WTC11 (cell line): Measurements from ENCODE around the gene SELENOS. TPM values are rescaled to one million over a fixed set of nuclear protein-coding genes. Genes with fewer than 3 reads are reported as not detected.

ENCODE experiments used
- ATAC-seq: fragments of 200-7000 bp; cut with Tn5 transposase; 2 replicates; pipeline ENCODE4 v1.10.0; 2021; ENCODE audit warnings: mild to moderate bottlenecking, moderate library complexity
- CTCF ChIA-PET: fragments of 300-600 bp; sonication (Branson Sonifier 250); formaldehyde crosslinking; loops from one replicate; lab custom pipeline; 2021; ENCODE audit warnings: antibody characterized with exemption; lab: Charles Lee
- POLR2A ChIA-PET: fragments of 350-600 bp; sonication (Branson Sonifier 250); formaldehyde crosslinking; loops from one replicate; lab custom pipeline; 2021; ENCODE audit warnings: antibody characterized with exemption; lab: Charles Lee
- DNase-seq: peaks from one replicate; pipeline ENCODE4 v3.0.0; 2021; ENCODE audit warnings: low spot score
- H3K27ac Mint-ChIP-seq: 2 replicates; pipeline ENCODE4 v1.8.0; 2021; ENCODE audit warnings: mixed read lengths
- H3K27me3 Mint-ChIP-seq: 2 replicates; pipeline ENCODE4 v1.8.0; 2021; ENCODE audit warnings: low read depth, mild to moderate bottlenecking, moderate library complexity, mixed read lengths
- H3K36me3 Mint-ChIP-seq: 2 replicates; pipeline ENCODE4 v1.8.0; 2021; ENCODE audit warnings: mixed read lengths
- H3K4me1 Mint-ChIP-seq: 2 replicates; pipeline ENCODE4 v1.8.0; 2022; ENCODE audit warnings: mixed read lengths
- H3K4me3 Mint-ChIP-seq: 2 replicates; pipeline ENCODE4 v1.8.0; 2021; ENCODE audit warnings: mild to moderate bottlenecking, moderate library complexity, mixed read lengths
- H3K9me3 Mint-ChIP-seq: 2 replicates; pipeline ENCODE4 v1.8.0; 2021; ENCODE audit warnings: mixed read lengths
- AR ChIP-seq: fragments of 250-450 bp; sonication (Bioruptor Pico); IDR thresholded peaks from 2 replicates; pipeline ENCODE4 v1.9.0; 2021; ENCODE audit warnings: mild to moderate bottlenecking
- ARID4B ChIP-seq: sonication (generic); formaldehyde crosslinking; IDR thresholded peaks from 2 replicates; pipeline ENCODE4 v1.8.0; 2023; ENCODE audit warnings: missing genetic modification reagents, mild to moderate bottlenecking, borderline replicate concordance
- ATF1 ChIP-seq: sonication (generic); formaldehyde crosslinking; IDR thresholded peaks from 2 replicates; pipeline ENCODE4 v1.8.1; 2023; ENCODE audit warnings: mild to moderate bottlenecking, moderate library complexity, missing genetic modification reagents
- CDX4 ChIP-seq: fragments of 250-450 bp; sonication (Bioruptor Pico); IDR thresholded peaks from 2 replicates; pipeline ENCODE4 v1.9.0; 2021; ENCODE audit warnings: moderate library complexity, mild to moderate bottlenecking, inconsistent platforms, borderline replicate concordance
- ELF4 ChIP-seq: sonication (generic); formaldehyde crosslinking; IDR thresholded peaks from 2 replicates; pipeline ENCODE4 v1.8.1; 2022; ENCODE audit warnings: low read depth, mild to moderate bottlenecking, moderate library complexity, missing genetic modification reagents
- ESRRA ChIP-seq: sonication (generic); formaldehyde crosslinking; IDR thresholded peaks from 2 replicates; pipeline ENCODE4 v1.8.1; 2022; ENCODE audit warnings: mild to moderate bottlenecking, missing genetic modification reagents, borderline replicate concordance
- RORB ChIP-seq: fragments of 250-450 bp; sonication (Bioruptor Pico); IDR thresholded peaks from 2 replicates; pipeline ENCODE4 v1.9.0; 2021; ENCODE audit warnings: mild to moderate bottlenecking
- ZNF121 ChIP-seq: sonication (generic); formaldehyde crosslinking; IDR thresholded peaks from 2 replicates; pipeline ENCODE4 v1.8.0; 2023; ENCODE audit warnings: missing genetic modification reagents
- ZNF232 ChIP-seq: sonication (generic); formaldehyde crosslinking; IDR thresholded peaks from 2 replicates; pipeline ENCODE4 v1.8.0; 2022; ENCODE audit warnings: mild to moderate bottlenecking, missing genetic modification reagents
- ZNF396 ChIP-seq: fragments of 250-450 bp; sonication (Bioruptor Pico); IDR thresholded peaks from 2 replicates; pipeline ENCODE4 v1.8.0; 2021; ENCODE audit warnings: mild to moderate bottlenecking, moderate library complexity, borderline replicate concordance
- ZNF425 ChIP-seq: fragments of 250-450 bp; sonication (Bioruptor Pico); conservative IDR thresholded peaks from 2 replicates; pipeline ENCODE4 v1.9.0; 2021; ENCODE audit warnings: mild to moderate bottlenecking
- total RNA-seq: library from RNA; stranded (reverse); gene quantifications from 3 replicates; pipeline ENCODE4 v1.2.3, GENCODE V29; 2021
- TF ChIP-seq, protein P1 (sequence below): fragments of 250-450 bp; sonication (Bioruptor Pico); IDR thresholded peaks from 2 replicates; pipeline ENCODE4 v1.9.0; 2021; ENCODE audit warnings: mild to moderate bottlenecking, borderline replicate concordance
- TF ChIP-seq, protein P2 (sequence below): sonication (generic); formaldehyde crosslinking; IDR thresholded peaks from 2 replicates; pipeline ENCODE4 v1.8.0; 2023; ENCODE audit warnings: missing genetic modification reagents
- TF ChIP-seq, protein P3 (sequence below): sonication (generic); formaldehyde crosslinking; IDR thresholded peaks from 2 replicates; pipeline ENCODE4 v1.8.1; 2023; ENCODE audit warnings: mild to moderate bottlenecking, moderate library complexity, missing genetic modification reagents
- TF ChIP-seq, protein P4 (sequence below): fragments of 250-450 bp; sonication (Bioruptor Pico); IDR thresholded peaks from 2 replicates; pipeline ENCODE4 v2.1.2; 2022; ENCODE audit warnings: mild to moderate bottlenecking, moderate library complexity
- TF ChIP-seq, protein P5 (sequence below): sonication (generic); formaldehyde crosslinking; IDR thresholded peaks from 2 replicates; pipeline ENCODE4 v1.8.1; 2022; ENCODE audit warnings: mild to moderate bottlenecking, moderate library complexity, missing genetic modification reagents

SELENOS gene
- total RNA-seq, 1 experiment from 2014 or later: 43.8 TPM

DNA sequence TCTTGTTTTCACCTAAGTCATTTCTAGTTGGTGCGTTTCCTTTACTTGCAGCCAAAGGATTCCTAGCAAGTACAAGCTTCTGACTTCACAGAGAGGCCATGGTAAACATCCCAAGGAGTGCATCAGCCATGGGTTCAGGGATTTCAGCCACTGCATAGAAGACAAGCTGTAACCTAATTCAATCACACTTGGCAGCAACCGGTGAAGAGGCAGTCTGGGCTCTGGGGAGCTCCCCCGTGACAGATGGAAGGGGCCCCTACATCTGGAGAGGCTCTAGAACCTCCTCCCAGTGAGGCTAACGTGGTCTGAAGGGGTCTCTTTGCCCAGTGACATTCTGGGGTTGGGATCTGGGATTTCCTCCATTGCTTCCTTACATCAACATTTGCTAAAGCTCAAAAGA is 26.1 kb upstream of the SELENOS start:
- no peaks in the 10 kb centered on the region for H3K27me3 Mint-ChIP-seq
- DNase-seq: no peak
- H3K9me3 Mint-ChIP-seq: no peaks in the 10 kb centered on the region
- no peak overlapping the region for H3K4me3 Mint-ChIP-seq
- H3K36me3 Mint-ChIP-seq: no peaks in the 10 kb centered on the region
- H3K27ac Mint-ChIP-seq: no peak overlapping the region
- ChIA-PET POLR2A (no interaction called here), CTCF (interaction anchor here (1.5 to 1.6 kb wide), 2 partner anchors 17 to 352 kb away, joined by 4 to 5 read pairs; no protein-coding TSS in a partner anchor)
- ATAC-seq: no peak
- H3K4me1 Mint-ChIP-seq: no peaks in the 10 kb centered on the region
- TF ChIP-seq, protein P1, sequence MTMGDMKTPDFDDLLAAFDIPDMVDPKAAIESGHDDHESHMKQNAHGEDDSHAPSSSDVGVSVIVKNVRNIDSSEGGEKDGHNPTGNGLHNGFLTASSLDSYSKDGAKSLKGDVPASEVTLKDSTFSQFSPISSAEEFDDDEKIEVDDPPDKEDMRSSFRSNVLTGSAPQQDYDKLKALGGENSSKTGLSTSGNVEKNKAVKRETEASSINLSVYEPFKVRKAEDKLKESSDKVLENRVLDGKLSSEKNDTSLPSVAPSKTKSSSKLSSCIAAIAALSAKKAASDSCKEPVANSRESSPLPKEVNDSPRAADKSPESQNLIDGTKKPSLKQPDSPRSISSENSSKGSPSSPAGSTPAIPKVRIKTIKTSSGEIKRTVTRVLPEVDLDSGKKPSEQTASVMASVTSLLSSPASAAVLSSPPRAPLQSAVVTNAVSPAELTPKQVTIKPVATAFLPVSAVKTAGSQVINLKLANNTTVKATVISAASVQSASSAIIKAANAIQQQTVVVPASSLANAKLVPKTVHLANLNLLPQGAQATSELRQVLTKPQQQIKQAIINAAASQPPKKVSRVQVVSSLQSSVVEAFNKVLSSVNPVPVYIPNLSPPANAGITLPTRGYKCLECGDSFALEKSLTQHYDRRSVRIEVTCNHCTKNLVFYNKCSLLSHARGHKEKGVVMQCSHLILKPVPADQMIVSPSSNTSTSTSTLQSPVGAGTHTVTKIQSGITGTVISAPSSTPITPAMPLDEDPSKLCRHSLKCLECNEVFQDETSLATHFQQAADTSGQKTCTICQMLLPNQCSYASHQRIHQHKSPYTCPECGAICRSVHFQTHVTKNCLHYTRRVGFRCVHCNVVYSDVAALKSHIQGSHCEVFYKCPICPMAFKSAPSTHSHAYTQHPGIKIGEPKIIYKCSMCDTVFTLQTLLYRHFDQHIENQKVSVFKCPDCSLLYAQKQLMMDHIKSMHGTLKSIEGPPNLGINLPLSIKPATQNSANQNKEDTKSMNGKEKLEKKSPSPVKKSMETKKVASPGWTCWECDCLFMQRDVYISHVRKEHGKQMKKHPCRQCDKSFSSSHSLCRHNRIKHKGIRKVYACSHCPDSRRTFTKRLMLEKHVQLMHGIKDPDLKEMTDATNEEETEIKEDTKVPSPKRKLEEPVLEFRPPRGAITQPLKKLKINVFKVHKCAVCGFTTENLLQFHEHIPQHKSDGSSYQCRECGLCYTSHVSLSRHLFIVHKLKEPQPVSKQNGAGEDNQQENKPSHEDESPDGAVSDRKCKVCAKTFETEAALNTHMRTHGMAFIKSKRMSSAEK: no peak
- TF ChIP-seq AR (CRISPR knock-in tag) (no peak), ELF4 (CRISPR knock-in tag) (no peak), ZNF232 (CRISPR knock-in tag) (no peak), CDX4 (CRISPR knock-in tag) (no peak), ATF1 (no peak), ZNF396 (CRISPR knock-in tag) (no peak), ARID4B (CRISPR knock-in tag) (no peak), ZNF121 (CRISPR knock-in tag) (no peak), RORB (no peak), ESRRA (CRISPR knock-in tag) (no peak), ZNF425 (no peak)
- TF ChIP-seq, protein P2, sequence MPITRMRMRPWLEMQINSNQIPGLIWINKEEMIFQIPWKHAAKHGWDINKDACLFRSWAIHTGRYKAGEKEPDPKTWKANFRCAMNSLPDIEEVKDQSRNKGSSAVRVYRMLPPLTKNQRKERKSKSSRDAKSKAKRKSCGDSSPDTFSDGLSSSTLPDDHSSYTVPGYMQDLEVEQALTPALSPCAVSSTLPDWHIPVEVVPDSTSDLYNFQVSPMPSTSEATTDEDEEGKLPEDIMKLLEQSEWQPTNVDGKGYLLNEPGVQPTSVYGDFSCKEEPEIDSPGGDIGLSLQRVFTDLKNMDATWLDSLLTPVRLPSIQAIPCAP (CRISPR knock-in tag): no peak
- TF ChIP-seq, protein P3, sequence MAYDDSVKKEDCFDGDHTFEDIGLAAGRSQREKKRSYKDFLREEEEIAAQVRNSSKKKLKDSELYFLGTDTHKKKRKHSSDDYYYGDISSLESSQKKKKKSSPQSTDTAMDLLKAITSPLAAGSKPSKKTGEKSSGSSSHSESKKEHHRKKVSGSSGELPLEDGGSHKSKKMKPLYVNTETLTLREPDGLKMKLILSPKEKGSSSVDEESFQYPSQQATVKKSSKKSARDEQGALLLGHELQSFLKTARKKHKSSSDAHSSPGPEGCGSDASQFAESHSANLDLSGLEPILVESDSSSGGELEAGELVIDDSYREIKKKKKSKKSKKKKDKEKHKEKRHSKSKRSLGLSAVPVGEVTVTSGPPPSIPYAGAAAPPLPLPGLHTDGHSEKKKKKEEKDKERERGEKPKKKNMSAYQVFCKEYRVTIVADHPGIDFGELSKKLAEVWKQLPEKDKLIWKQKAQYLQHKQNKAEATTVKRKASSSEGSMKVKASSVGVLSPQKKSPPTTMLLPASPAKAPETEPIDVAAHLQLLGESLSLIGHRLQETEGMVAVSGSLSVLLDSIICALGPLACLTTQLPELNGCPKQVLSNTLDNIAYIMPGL (CRISPR knock-in tag): no peak
- TF ChIP-seq, protein P4, sequence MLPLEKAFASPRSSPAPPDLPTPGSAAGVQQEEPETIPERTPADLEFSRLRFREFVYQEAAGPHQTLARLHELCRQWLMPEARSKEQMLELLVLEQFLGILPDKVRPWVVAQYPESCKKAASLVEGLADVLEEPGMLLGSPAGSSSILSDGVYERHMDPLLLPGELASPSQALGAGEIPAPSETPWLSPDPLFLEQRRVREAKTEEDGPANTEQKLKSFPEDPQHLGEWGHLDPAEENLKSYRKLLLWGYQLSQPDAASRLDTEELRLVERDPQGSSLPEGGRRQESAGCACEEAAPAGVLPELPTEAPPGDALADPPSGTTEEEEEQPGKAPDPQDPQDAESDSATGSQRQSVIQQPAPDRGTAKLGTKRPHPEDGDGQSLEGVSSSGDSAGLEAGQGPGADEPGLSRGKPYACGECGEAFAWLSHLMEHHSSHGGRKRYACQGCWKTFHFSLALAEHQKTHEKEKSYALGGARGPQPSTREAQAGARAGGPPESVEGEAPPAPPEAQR (CRISPR knock-in tag): no peak
- TF ChIP-seq, protein P5, sequence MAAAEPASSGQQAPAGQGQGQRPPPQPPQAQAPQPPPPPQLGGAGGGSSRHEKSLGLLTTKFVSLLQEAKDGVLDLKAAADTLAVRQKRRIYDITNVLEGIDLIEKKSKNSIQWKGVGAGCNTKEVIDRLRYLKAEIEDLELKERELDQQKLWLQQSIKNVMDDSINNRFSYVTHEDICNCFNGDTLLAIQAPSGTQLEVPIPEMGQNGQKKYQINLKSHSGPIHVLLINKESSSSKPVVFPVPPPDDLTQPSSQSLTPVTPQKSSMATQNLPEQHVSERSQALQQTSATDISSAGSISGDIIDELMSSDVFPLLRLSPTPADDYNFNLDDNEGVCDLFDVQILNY: no peak
